ENCODE data around the gene GPR137. TPM values are rescaled to one million over a fixed set of nuclear protein-coding genes. Genes with fewer than 3 reads are reported as not detected.
"Not testable (repeated sequence)": the region's sequence is repeated elsewhere in the genome, so short reads cannot be mapped to it uniquely, and the experiment has no call there.

The GPR137 gene
- total and polyA plus RNA-seq, 4 donors = 7.1 to 100 (median 56.2) TPM

DNA sequence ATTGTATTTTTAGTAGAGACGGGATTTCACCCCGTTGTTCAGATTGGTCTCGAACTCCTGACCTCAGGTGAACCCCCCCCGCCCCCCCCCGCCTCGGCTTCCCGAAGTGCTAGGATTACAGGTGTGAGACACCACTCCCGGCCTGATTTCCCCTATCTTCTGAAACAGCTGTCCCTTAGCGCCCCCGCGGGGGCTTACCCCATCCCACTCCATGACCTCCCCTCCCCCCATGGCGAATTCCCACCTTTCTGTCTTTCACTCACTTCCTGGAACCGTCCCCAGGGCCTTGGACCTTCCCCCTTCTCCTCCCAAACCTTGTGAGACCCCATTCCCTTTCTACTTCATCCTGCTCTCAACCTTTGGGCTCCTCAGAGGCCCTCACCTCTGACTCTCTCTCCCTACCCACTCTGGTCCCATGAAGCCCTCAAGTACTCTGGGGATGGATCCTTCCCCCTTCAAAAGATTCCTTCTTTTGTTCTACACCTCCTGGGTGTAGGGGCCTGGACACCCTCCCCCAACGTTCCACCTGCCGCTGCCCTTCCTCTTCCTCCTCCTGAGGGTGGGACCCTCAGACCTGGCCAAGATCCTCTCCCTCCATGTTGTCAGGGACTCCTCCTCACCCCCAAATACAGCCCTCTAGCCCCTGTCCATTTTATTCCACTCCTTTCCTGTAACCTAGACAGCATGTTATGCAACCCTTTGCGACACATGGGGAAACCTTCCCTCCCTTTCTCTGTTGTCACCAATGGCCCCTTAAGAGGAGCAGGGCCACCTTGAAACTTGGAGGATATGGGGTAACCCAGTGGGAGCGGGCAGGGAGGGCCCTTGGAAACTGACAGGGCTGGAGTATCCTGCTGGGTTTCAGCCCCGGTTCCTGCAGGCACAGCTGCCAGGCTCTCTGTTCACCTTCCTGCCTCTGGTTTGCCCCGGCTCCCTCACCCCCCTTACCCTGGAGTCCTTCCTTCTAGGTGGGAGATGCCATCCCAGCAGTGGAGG lies 33.4 kb downstream of the GPR137 start:
- Histone ChIP-seq H3K9me3 (ENCODE audit: control insufficient read depth, insufficient read depth, low read length) (no peaks in the 10 kb centered on the region), H3K36me3 (ENCODE audit: control insufficient read depth, insufficient read depth, low read length) (peaks cover 65% of the 10 kb centered on the region), H3K4me1 (ENCODE audit: control insufficient read depth, insufficient read depth, low read length) (peaks cover 24% of the 10 kb centered on the region), H3K27ac (ENCODE audit: low read depth, low read length) (no peak overlapping the region), H3K27me3 (ENCODE audit: control insufficient read depth, insufficient read depth, low read length) (no peaks in the 10 kb centered on the region), H3K4me3 (ENCODE audit: low read depth, low read length) (peak overlapping the region; percentile 98)
- no peak for DNase-seq (ENCODE audit: low read depth in 4 of 6, low spot score in 6 of 6)
- WGBS (ENCODE audit: insufficient coverage) = 15% methylated on average over 9 of the region's 19 CpGs

DNA sequence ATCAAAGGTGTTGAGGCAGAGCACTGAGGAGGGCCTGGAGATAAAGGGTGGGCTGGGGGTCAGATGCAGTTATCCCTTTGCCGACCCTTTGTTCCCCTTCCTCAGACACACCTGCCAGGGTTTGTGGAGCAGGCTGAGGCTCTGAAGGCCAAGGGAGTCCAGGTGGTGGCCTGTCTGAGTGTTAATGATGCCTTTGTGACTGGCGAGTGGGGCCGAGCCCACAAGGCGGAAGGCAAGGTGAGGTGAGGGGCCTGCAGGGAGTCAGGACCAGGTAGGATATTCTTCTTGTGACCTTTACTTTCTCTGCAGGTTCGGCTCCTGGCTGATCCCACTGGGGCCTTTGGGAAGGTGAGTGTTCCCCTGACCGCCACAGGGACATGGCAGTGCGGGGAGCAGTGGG lies 34.9 kb downstream of the GPR137 start:
- Histone ChIP-seq H3K4me1 (ENCODE audit: control insufficient read depth, insufficient read depth, low read length) (peaks cover 24% of the 10 kb centered on the region), H3K27ac (ENCODE audit: low read depth, low read length) (no peak overlapping the region), H3K27me3 (ENCODE audit: control insufficient read depth, insufficient read depth, low read length) (no peaks in the 10 kb centered on the region), H3K9me3 (ENCODE audit: control insufficient read depth, insufficient read depth, low read length) (no peaks in the 10 kb centered on the region), H3K4me3 (ENCODE audit: low read depth, low read length) (no peak overlapping the region), H3K36me3 (ENCODE audit: control insufficient read depth, insufficient read depth, low read length) (peaks cover 53% of the 10 kb centered on the region)
- WGBS (ENCODE audit: insufficient coverage) = 87% methylated on average over 5 of the region's 7 CpGs
- DNase-seq (ENCODE audit: low read depth in 4 of 6, low spot score in 6 of 6) = no peak

DNA sequence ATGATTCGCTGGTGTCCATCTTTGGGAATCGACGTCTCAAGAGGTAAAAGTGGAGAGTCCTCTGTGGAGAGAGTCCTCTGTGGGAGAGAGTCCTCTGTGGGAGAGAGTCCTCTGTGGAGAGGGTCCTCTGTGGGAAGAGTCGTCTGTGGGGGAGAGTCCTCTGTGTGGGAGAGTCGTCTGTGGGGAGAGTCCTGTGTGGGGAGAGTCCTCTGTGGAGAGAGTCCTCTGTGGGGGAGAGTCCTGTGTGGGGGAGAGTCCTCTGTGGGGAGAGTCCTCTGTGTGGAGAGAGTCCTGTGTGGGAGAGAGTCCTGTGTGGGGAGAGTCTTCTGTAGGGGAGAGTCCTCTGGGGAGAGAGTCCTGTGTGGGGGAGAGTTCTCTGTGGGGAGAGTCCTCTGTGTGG lies 35.4 kb downstream of the GPR137 start:
- Histone ChIP-seq H3K4me1 (ENCODE audit: control insufficient read depth, insufficient read depth, low read length) (peaks cover 22% of the 10 kb centered on the region), H3K27me3 (ENCODE audit: control insufficient read depth, insufficient read depth, low read length) (no peaks in the 10 kb centered on the region), H3K36me3 (ENCODE audit: control insufficient read depth, insufficient read depth, low read length) (peaks cover 48% of the 10 kb centered on the region), H3K4me3 (ENCODE audit: low read depth, low read length) (no peak overlapping the region), H3K9me3 (ENCODE audit: control insufficient read depth, insufficient read depth, low read length) (no peaks in the 10 kb centered on the region), H3K27ac (ENCODE audit: low read depth, low read length) (no peak overlapping the region)
- 88% methylated on average over 4 of the region's 5 CpGs for WGBS (ENCODE audit: insufficient coverage)
- DNase-seq (ENCODE audit: low read depth in 4 of 6, low spot score in 6 of 6) = no peak

DNA sequence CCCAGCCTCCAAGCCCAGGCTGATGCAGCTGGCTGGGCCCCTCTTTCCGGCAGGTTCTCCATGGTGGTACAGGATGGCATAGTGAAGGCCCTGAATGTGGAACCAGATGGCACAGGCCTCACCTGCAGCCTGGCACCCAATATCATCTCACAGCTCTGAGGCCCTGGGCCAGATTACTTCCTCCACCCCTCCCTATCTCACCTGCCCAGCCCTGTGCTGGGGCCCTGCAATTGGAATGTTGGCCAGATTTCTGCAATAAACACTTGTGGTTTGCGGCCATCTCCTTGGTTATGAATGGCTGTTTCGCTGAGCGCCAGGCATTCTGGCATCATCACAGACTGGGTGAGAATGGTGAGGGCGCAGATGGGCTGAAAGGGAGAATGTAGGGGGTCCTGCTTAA lies 35.9 kb downstream of the GPR137 start:
- Histone ChIP-seq H3K27me3 (ENCODE audit: control insufficient read depth, insufficient read depth, low read length) (no peaks in the 10 kb centered on the region), H3K9me3 (ENCODE audit: control insufficient read depth, insufficient read depth, low read length) (no peaks in the 10 kb centered on the region), H3K36me3 (ENCODE audit: control insufficient read depth, insufficient read depth, low read length) (peaks cover 44% of the 10 kb centered on the region), H3K4me1 (ENCODE audit: control insufficient read depth, insufficient read depth, low read length) (peaks cover 17% of the 10 kb centered on the region), H3K27ac (ENCODE audit: low read depth, low read length) (no peak overlapping the region), H3K4me3 (ENCODE audit: low read depth, low read length) (no peak overlapping the region)
- WGBS (ENCODE audit: insufficient coverage) = 63% methylated on average over 5 of the region's 5 CpGs
- no peak for DNase-seq (ENCODE audit: low read depth in 4 of 6, low spot score in 6 of 6)

DNA sequence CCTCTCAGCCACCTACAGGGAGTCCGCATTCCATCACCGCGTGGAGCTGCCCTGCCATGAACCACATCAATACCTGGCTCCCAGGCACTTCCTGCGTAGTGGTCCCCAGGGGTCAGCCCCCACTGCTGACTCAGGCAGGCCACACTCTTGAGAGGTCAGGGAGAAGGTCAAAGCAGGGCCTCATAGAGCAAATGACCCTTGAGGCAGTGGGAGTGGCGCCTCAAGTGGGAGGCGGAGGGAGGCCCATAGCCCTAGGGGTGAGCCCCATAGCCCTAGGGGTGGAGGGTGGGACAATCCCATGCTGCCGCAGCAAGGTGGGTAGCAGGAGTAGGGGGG lies 37.2 kb downstream of the GPR137 start:
- DNase-seq (ENCODE audit: low read depth in 4 of 6, low spot score in 6 of 6) = no peak
- Histone ChIP-seq H3K27ac (ENCODE audit: low read depth, low read length) (no peak overlapping the region), H3K9me3 (ENCODE audit: control insufficient read depth, insufficient read depth, low read length) (no peaks in the 10 kb centered on the region), H3K27me3 (ENCODE audit: control insufficient read depth, insufficient read depth, low read length) (no peaks in the 10 kb centered on the region), H3K4me1 (ENCODE audit: control insufficient read depth, insufficient read depth, low read length) (peaks cover 10% of the 10 kb centered on the region), H3K36me3 (ENCODE audit: control insufficient read depth, insufficient read depth, low read length) (peaks cover 40% of the 10 kb centered on the region), H3K4me3 (ENCODE audit: low read depth, low read length) (no peak overlapping the region)
- WGBS (ENCODE audit: insufficient coverage) = 77% methylated on average over 6 of the region's 7 CpGs

DNA sequence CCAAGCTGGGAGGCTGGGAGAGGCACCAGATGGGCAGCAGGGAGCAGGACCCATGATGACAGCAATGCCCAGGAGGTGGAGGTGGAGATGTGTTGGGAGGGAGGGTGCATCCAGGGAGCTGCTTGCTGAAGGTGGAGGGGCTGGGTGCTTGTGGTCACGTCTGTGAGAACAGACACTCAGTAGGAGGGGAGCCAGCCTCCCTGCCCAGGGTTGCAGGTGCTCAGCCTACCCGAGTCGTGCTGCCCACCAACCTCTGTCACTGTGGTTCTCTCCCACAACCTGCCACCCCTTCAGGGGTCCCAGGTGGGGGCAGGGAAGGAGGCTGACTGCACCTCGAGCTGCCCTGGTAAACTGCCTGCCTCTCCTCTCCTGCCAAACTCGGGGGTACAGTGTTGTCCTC lies 37.7 kb downstream of the GPR137 start:
- 70% methylated on average over 3 of the region's 5 CpGs for WGBS (ENCODE audit: insufficient coverage)
- Histone ChIP-seq H3K4me3 (ENCODE audit: low read depth, low read length) (no peak overlapping the region), H3K9me3 (ENCODE audit: control insufficient read depth, insufficient read depth, low read length) (no peaks in the 10 kb centered on the region), H3K27ac (ENCODE audit: low read depth, low read length) (no peak overlapping the region), H3K4me1 (ENCODE audit: control insufficient read depth, insufficient read depth, low read length) (peaks cover 10% of the 10 kb centered on the region), H3K36me3 (ENCODE audit: control insufficient read depth, insufficient read depth, low read length) (peaks cover 40% of the 10 kb centered on the region), H3K27me3 (ENCODE audit: control insufficient read depth, insufficient read depth, low read length) (no peaks in the 10 kb centered on the region)
- no peak for DNase-seq (ENCODE audit: low read depth in 4 of 6, low spot score in 6 of 6)

DNA sequence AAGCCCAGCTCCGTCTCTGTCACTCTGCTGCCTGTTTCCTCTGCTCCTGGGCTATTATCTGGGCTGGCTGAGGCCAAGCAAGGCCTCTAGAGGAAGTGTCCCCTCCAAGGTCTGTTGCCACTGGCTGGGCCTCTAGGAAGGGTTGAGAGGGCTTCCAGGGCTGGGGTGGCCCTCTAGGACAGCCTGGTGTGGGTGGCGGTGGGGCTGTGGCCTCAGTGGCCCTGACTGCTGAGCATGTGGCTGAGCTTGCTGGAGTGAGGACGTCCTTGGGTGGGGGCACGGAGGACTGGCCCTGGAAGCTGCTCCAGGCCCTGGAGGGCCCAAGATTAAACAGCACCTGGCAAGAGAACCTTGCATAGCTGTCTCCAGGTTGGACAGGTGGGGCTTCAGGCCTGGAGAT lies 38.3 kb downstream of the GPR137 start:
- peaks cover 40% of the 10 kb centered on the region for H3K36me3 ChIP-seq (ENCODE audit: control insufficient read depth, insufficient read depth, low read length)
- WGBS (ENCODE audit: insufficient coverage) = 91% methylated on average over 4 of the region's 4 CpGs
- not testable (repeated sequence) for H3K27ac ChIP-seq (ENCODE audit: low read depth, low read length)

DNA sequence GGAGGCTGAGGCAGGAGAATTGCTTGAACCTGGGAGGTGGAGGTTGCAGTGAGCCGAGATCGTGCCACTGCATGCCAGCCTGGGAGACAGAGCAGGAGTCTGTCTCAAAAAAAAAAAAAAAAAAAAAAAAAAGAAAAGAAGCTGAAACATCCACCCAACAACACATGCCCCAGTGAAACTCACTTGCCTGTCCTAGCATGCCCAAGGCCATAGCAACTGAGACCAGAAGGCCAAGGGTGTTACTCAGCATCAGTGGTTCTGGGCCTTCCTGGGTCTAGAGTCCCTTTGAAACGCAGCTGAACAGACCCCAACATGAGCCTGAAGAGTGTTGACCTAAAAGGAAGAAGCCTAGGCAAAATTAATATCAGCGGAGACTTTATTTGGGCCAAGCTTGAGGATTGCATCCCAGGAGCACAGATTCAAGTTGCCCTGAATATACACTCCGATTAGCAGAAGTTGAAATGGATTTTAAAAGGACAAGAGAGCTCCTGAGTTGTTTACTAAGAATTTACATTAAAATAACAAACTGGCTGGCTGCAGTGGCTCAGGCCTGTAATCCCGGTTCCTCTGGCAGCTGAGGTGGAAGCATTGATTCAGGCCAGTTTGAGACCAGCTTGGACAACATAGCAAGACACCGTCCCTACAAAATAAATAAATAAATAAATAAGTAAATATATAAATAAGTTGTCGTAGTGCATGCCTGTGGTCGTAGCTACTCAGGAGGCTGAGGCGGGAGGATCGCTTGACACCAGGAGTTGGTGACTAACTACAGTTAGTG lies 39.2 kb downstream of the GPR137 start:
- Histone ChIP-seq H3K4me1 (ENCODE audit: control insufficient read depth, insufficient read depth, low read length) (no peaks in the 10 kb centered on the region), H3K4me3 (ENCODE audit: low read depth, low read length) (no peak overlapping the region), H3K9me3 (ENCODE audit: control insufficient read depth, insufficient read depth, low read length) (no peaks in the 10 kb centered on the region), H3K36me3 (ENCODE audit: control insufficient read depth, insufficient read depth, low read length) (peaks cover 37% of the 10 kb centered on the region), H3K27ac (ENCODE audit: low read depth, low read length) (no peak overlapping the region), H3K27me3 (ENCODE audit: control insufficient read depth, insufficient read depth, low read length) (no peaks in the 10 kb centered on the region)
- DNase-seq (ENCODE audit: low read depth in 4 of 6, low spot score in 6 of 6) = no peak
- WGBS (ENCODE audit: insufficient coverage) = 92% methylated on average over 5 of the region's 11 CpGs

More for the DNA sequence above, 38.3 kb downstream of the GPR137 start:
- H3K4me3 ChIP-seq (ENCODE audit: low read depth, low read length); H3K27me3 ChIP-seq (ENCODE audit: control insufficient read depth, insufficient read depth, low read length); H3K9me3 ChIP-seq (ENCODE audit: control insufficient read depth, insufficient read depth, low read length); H3K4me1 ChIP-seq (ENCODE audit: control insufficient read depth, insufficient read depth, low read length); DNase-seq (ENCODE audit: low read depth in 4 of 6, low spot score in 6 of 6): not testable (repeated sequence)

DNA sequence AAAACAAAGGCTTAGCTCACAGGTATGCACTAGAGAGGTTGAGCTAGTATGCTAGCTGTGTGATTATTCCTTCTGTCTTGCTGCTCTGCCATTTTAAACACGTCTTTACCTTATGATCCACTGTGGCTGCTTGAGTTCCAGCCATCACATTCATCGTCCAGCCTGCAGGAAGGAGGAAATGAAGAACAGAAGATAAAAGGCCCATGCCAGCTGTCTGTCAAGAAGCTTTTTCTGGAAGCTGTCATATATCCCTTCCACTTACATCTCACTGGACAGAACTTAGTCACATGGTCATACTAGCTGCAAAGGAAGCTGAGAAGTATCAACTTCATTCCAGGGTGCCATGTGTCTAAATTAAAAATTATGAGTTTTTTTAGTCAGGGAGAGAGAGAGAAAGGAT lies 41.7 kb downstream of the GPR137 start:
- no CpG with 5 or more reads among the region's 2 CpGs for WGBS (ENCODE audit: insufficient coverage)
- DNase-seq (ENCODE audit: low read depth in 4 of 6, low spot score in 6 of 6) = no peak
- Histone ChIP-seq H3K9me3 (ENCODE audit: control insufficient read depth, insufficient read depth, low read length) (no peaks in the 10 kb centered on the region), H3K36me3 (ENCODE audit: control insufficient read depth, insufficient read depth, low read length) (peaks cover 22% of the 10 kb centered on the region), H3K27ac (ENCODE audit: low read depth, low read length) (no peak overlapping the region), H3K4me1 (ENCODE audit: control insufficient read depth, insufficient read depth, low read length) (peaks cover 7% of the 10 kb centered on the region), H3K27me3 (ENCODE audit: control insufficient read depth, insufficient read depth, low read length) (no peaks in the 10 kb centered on the region), H3K4me3 (ENCODE audit: low read depth, low read length) (no peak overlapping the region)
